ENCODE data around the gene MAST4.

Gene MAST4

DNA sequence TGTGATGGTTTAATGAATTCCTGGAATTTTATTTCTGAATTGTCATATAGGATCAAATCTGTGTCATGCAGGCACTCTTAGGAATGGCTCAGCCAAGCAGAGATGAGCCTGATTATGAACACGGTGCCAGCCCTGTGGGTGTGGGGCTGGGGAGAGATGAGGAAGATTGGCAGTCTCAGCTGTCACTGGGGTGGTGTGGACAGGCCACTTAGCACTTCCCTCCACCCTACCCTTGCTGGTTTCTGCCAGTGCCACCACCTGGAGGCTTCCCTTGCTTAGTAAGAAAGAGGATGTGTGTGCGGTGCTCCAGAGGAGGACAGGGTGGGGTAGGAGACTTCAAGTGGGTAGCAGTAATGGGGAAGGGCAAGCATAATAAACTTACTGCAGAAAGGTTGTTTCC lies 373.8 kb downstream of the MAST4 start:
- no peak for DNase-seq

DNA sequence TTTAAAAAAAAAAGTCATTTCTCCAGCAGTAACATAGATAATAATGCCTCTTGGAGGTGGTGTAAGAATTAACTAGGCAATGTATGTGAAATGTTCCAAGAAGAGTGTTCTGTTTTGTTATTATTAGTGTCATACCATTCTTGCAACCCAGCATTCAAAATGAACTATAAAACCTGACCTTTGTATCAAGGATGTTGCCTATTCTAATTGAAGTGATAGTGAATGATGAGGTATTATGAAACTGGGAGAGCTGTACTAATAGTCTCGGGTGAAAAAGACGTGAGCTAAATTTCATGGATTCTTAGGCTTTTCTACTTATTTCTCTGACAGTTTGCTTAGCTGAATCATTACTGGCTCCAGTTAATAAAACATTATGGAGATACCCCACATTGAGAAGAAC lies 375.8 kb downstream of the MAST4 start:
- DNase-seq, result no peak

DNA sequence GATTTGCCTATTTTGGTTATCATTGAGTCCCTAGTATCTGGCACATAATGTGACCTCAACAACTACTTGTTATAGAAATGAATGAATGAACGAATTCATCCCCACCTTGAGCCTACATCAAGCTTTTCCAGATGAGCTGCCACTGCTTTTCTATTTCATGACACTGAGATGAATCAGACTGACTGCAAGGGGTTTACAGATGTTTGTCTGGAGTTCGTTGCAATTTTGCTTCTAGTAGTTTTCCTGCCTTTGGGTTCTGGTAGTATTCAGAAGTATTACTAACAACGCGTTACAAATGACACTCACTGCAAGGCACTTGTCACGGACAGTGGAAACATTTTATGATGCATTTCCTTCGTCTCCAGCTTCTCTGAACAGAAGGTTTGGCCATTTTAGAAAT lies 378.1 kb downstream of the MAST4 start:
- DNase-seq, result no peak

DNA sequence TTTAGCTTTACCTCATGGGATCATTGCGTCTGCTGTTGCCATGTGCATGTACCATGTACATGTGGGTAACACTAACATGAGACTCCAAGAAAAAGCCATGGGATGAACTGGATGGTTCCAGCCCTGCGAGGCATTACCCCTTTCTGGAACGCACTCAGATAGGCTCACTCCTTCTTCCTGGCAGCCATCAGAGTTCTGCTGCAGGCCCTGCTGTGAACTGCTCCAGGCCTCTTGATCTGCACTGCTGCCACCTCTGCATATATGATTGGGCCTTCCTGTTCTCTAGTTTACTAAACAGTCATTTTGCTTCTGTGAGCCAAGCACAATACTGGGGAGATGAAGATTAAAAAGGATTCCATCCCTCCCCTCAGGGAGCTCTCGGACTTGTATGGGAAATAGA lies 379.9 kb downstream of the MAST4 start:
- DNase-seq, result no peak

DNA sequence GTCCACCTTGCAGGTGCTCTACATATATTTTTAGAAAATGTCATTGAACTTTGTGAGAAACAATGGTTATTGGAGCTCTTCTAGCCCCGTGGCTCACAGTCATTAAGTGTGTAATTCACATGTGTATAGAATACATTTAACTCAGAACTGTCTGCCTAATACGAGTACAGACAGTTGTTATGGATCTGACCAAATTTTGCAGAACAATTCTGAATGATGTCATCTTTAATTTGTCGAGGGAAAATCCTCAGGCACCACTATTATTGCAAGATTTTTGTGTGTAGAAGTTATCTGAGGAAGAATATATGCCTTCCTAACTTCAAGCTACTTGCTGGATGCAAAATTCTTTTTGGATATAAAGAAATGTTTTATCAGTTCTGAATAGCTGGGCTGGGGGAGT lies 383.5 kb downstream of the MAST4 start:
- DNase-seq, result no peak

DNA sequence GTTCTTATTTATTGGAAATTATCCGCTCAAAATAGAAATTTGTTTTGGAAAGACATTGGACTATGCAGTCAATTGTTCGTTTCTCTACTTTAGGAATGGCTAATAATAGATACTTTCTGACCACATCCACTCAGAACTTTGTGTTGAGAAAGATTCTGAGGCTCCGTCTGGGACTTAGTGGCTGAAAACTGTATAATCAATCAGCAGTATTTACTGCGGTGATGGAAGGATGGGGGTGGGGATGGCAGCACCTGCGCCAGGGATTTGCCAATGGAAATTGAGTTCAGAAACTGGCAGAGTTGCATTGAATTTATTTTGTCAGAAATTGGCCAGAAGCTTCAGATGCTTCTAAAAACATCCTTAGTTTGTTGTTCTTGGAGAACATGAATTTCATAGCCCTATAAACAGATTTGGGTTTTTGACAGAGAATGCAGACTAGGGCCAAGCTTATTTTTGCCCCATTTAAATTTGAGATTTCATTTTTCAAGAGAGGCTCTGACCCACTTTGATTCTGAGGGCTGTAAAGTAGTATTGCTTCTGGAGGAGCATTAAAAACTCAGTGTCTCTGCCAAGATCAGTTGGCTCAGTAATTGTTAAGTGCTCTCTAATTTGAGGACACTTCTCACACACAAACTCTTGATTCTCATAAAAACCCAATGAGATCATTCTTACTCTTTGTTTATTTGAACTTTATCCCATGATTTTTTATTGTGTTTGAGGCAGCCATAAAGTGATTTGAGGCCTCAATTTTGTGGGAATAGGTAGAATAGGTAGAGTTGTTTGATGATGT lies 385.3 kb downstream of the MAST4 start:
- DNase-seq, result no peak

DNA sequence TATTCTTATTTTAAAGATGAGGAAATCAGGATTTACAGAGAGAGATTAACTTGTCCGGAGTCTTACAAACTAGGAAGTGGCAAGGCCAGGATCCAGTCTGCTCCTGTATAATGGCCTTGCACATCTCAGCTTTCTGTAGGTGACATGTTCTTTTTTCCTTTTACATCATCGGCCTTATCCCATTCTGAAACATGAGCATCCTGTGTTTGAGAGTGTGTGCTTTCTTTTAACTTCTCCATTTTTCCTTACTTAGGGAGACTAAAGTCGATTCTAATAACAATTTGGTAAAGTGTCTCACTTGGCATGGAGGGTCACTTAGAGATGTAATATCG lies 385.8 kb downstream of the MAST4 start:
- DNase-seq, result no peak

DNA sequence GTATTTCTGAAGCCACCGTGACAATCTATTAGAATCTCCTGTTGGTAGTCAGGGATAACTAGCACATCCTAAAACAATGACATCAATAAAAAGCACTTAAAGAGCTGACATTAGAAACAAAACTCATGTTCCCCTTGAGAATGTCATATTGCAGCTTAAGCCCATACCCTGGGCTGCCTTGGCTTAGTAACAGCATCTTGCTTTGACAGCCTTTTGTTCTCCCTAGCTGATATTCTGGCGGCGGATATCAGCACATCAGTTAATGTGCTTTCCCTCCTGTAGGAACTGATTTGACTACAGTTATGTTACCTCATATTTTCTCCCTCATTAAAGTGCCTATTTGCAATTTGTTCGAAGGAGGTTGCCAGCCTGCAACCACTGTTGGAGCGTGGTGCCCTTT lies 386.3 kb downstream of the MAST4 start:
- no peak for DNase-seq

DNA sequence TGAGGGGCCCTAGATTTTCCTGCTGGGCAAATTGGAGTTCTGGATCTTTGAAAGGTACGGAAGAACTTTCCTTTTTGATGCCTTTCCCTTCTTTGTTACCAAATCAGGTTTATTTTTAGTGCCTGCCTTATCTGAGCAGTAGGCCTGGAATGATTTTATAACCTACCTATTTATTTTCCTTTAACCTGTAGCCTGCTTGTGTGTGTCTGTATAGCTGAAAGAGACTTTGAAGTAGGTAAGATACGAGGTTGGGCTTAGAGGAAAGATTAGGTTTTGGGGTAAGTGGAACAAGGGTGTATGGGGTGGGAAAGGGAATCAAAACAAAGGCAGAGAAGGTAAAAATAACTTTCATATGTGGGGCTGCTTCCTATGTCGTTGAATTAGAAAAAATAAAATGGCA lies 389.2 kb downstream of the MAST4 start:
- DNase-seq, result no peak

DNA sequence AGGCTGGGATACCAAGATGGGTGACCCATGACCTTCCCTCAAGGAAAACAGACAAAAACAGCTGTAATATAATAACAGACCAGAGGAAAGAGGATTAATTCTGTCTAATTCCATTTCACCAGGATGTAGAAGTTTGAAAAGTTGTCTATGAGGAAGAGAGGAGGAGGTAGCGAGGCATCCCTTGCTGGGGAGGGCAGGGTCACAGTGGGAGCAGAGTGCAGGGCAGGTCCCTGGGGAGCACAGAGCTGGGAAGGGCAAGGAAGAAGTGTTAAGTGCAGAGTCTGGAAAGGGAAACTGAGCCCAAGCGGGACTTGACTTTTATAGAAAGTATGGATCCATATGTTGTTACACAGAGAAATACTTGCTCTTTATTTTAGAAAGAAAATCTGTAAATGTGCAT lies 389.8 kb downstream of the MAST4 start:
- DNase-seq, result no peak

DNA sequence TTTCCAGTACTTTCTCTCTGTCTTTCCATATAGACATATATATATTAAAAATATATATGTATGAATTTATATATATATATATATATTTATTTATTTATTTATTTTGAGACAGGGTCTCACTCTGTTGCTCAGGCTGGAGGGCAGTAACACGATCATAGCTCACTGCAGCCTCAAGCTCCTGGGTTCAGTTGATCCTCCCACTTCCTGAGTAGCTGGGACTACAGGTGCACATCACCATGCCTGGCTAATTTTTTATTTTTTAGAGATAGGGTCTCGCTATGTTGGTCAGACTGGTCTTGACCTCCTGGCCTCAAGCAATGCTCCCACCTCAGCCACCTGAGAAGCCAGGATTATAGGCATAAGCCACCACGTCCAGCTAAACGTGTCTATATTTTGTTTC lies 390.3 kb downstream of the MAST4 start:
- DNase-seq, result no peak

DNA sequence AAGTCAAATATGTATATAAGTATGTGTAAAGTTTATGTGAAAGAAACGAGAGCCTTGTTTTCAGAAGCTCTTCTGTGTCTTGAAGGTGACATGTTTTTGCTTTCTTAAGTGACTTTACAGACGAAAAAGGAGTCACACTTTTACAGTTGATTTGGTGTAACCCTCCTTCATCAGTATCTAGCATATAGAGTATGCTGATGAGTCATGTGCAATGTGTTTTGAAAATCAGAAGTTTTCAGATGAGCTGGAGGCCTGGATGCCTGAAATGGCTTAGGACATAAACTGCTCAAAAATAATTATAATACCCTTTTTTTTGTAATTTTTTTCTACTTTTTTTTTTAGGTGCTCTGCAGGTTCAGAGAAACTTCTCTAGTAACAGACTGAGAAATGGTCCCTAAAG lies 390.9 kb downstream of the MAST4 start:
- DNase-seq, result no peak

DNA sequence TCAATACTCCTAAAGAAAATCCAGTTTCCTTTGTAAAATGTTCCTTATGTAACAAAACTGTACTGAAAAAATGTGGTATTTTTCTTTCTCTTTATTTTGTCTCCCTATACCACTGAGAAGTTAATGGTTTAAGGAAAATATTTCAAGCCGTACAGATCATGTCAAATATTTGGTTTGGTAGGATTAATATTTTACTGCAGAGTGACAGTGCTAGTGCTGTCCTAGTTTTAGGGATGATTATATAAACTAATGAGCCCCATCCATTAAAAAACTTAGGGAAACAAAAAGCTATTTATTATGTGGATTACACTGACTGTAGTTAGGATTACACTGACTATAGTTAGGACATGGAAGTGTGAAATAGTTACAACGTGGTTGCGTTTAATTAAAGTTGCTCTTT lies 391.3 kb downstream of the MAST4 start:
- DNase-seq, result no peak

DNA sequence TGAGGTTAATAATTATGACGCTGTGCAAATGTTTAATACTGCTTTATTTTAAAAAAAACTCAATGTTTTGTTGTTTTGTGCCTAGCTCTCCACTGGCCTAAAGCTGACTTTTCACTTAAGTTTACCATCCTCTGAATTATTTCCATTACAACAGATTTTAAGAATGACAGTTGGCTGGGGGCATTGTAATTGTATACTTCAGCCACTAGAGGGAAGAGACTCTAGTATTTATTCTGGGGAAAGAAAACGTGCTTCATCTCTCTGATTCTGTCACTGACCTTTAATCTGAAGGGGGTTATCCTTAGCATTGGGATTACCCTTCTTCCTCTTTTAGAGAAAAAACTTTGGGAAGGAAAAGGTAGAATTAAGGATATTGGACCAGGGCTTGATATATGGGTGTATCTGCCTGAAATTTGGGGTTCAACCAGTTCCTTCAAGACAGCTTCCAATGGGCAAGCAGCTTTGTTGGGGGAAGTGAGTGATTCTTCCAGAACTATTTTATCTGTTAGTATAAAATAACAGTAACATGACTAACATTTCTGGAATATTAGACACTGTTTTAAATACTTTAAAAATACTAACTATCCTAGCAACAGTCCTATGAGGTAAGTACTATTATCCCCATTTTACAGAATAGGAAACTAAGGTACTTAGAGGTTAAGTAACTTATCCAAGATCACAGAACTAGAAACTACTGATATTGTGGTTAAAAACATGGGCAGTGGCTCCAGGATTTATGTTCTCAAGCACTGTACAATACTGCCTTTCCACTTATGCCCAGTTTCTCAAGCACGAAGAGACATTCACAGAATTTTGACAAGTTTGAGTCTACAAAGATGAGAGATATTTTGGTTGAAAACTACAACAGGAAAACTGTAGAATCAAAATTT lies 392.0 kb downstream of the MAST4 start:
- no peak for DNase-seq

DNA sequence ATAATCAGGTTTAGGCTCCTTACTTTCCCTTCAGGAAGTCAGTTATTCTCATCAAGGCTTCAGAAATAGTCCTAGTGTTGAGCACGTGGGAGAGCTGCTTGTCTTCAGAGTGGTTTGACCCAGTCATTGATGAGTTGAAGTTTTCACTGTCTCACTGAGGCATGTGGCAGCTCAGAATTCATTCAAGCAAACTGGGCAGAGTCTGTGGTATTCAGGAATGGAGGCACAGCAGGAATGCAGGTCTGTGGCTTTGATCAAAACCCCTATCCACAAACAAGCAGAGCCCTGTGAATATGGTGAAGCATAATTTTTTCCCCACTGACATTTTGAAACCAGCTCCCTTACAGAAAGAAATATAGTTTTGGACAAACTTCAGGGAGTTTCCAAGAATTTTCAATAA lies 393.1 kb downstream of the MAST4 start:
- no peak for DNase-seq

DNA sequence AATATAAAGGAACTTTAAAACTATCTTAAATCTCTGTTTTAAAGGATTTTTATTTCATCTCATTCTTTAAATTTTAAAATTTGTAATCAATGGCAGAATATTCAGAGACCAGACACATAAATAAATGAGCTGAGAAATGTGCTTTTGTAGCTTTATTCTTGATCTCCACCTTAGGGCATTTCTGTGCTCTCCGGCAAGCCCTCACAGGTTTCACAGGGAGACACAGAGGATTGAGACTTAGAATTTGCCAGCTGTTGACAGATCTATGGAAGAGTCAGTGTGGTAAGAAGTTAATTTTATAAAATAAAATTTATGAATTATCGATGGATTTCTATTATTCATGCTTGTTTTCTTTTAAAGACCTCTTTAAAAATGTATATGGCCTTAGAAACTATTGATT lies 393.6 kb downstream of the MAST4 start:
- DNase-seq, result no peak

DNA sequence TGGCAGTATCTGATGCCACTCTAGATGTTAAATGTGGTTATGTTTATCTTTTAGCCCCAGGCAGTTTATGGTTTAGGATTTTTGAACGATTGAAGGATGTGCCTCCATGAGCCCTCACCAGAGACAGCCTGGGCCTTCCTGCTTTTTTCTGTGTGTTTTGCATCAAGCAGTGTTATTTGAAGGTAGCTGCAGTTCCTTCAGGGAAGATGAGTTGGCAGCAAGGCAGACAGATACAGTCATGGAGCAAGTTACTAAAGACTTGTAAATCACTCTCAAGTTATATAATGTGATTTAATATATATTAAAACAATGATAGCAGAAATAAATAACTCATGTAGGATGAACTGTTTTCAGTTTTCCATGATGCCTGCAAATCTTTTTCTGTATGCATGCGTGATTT lies 395.6 kb downstream of the MAST4 start:
- DNase-seq, result no peak

DNA sequence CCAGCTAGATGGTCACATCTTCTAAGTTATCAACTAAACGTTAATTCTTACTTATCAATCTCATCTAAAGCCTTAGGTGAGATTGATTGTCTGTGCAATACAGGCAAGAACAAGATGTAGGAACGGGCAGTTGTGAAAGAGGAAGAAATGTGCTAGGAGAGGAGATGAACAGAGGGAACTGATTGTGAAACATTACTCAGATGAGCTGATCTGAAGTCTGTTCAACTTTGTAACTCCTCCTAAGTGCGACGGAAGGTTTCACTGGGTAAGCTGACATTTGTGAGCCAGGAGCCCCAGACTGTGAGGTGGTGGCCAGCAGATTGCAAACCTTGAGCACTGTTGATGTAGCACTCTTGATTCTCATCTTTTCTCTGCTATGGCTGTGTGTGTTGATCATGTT lies 396.4 kb downstream of the MAST4 start:
- no peak for DNase-seq

DNA sequence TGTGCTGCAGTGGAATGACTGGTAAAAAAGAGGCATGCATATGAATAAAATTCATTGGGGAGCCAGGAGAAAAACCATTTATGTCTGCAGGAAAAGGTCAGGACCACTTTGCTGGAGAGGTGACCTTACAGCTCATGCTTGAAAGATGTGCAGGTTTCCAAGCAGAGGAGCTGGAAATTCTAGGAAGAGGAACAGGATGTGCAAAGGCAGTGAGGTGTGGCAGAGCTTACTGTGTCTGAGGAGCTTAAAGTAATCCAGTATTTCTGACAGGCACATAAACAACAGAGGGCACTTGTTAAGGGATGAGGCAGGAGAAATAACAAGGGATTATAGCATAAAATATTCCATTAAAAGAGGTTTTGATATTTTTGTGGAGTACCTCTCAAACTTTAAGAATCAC lies 397.3 kb downstream of the MAST4 start:
- no peak for DNase-seq

DNA sequence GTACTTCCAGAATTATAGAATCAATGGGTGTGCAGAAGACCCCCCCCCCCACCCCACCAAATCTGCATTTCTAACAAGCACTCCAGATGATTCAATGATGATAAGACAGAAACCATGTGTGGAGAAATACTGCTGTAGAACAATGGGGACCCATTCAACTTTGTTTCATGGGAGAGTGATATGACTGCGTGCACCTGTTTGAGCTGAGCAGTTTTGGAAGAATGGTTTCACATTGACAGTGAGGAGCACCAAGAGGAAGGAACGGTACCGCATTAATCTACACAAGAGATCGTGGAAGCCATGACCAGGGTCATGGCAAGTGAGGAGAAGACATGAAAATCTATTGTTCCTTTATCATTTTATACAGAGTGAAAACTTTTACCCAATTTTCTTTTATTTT lies 397.7 kb downstream of the MAST4 start:
- DNase-seq, result no peak

DNA sequence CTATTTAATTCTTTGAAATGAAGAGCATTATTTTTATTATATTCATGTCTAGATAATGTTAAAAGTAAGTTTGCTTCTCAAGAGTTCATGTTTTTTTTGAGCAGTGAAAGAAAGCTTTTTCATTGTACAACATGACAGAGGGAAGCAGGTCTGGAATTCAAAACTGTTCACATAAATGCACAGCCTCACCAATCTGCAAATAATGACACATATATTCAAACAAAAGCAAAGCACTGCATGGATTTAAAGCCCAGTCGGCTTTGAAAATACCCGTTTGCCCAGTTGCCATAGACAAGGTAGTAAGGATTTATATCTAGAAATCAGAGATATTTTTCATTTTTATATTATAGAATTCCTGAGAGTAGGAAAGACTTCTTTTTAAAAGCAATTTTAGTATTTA lies 398.6 kb downstream of the MAST4 start:
- DNase-seq, result no peak

DNA sequence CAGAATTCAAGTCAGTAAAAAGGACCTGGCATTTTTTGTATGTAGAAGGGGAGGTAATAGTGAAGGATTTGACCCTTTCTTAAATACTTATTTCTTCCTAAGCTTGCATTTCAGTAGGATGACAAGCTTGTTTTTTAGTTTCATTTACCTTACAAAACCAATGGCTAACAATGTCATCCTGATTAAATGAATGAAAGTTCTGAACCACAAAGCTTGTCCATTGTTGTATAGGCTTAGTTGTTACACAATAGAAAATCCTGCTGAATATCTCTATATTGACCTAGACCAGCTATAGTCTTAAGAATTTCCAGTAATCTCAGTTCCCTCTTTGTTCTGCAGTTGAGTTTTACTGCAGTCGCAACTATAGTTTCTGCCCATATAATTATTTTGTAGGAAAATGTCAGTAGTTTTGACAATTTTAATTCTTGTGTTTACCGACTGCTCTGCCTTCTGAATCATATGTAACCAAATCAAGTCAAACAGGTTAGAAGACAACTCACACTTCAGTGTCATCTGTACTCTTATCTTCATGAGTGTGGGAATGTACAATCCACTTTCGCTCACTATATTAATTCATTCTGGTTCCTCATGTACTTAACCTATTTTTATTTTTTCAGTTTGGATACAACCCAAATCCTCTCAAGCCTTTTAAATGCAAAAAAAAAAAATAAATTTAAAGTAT lies 404.7 kb downstream of the MAST4 start:
- DNase-seq, result no peak

DNA sequence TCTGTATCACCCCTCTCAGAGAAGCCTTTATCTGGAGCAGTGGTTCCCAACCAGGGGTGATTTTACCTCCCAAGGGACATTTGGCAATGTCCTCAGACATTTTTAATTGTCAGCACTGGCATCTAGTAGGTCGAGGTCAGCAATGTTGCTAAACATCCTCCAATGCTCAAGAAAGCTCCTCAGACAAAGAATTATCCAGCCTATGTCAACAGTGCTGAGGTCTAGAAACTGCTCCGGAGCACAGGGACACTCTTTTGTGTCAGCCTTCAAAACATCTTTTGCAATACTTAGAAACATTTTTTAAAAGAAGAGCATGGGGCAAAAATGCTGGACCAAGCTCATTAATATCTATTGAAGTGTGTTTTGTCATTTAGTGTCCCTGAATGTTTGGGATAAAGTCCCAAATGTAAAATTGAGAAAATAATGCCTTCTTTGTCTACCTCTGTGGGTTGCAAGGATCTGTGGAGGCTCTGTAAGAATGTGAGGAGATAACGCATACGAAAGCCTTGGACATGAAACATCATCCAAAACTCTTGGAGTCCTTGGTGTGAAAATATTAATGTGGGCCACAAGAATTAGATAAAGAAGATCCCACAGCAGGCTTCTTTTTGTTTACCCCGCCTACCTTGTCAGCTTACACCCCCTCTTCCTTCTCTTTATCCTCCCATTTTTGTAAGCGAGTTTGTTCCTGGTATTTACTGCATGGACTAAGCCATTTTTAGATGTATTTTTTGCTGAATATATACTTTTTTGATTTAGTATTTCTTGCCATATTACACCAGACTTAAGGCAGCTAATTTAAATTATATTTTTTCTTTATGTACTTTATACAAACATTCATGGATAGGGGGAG lies 406.9 kb downstream of the MAST4 start:
- no peak for DNase-seq

Data from NK-92 treated with Interleukin-12 subunit alpha and Interleukin-12 subunit beta, amount 100 ng/mL, for 24 hours (cell line).